Measurements from ENCODE around the gene PUSL1.
A peak's percentile ranks its signal among the peaks of the same experiment; 100 is the strongest.
"Not testable (repeated sequence)": the region's sequence is repeated elsewhere in the genome, so short reads cannot be mapped to it uniquely, and the experiment has no call there.

PUSL1 gene

GRCh38 chr1:1311107-1312104 lies 3.0 kb downstream of the PUSL1 start:
- no peak for DNase-seq

GRCh38 chr1:1312450-1313314 lies 4.3 kb downstream of the PUSL1 start:
- DNase-seq: no peak

GRCh38 chr1:1313500-1314236 lies 5.3 kb downstream of the PUSL1 start:
- DNase-seq: no peak

- no peak for DNase-seq
Measured at GRCh38 chr1:1314237-1314586, 5.8 kb downstream of the PUSL1 start.

GRCh38 chr1:1314678-1315335 lies 6.4 kb downstream of the PUSL1 start:
- DNase-seq: no peak

GRCh38 chr1:1315435-1315954 lies 7.1 kb downstream of the PUSL1 start:
- DNase-seq: no peak

- DNase-seq: not testable (repeated sequence)
Measured at GRCh38 chr1:1316199-1316598, 7.8 kb downstream of the PUSL1 start.

- no peak for DNase-seq
Measured at GRCh38 chr1:1317420-1317819, 9.0 kb downstream of the PUSL1 start.

GRCh38 chr1:1318131-1318652 lies 9.8 kb downstream of the PUSL1 start:
- DNase-seq: no peak

- DNase-seq: no peak
Measured at GRCh38 chr1:1318777-1319645, 10.6 kb downstream of the PUSL1 start.

- DNase-seq: no peak
Measured at GRCh38 chr1:1319646-1319941, 11.2 kb downstream of the PUSL1 start.

GRCh38 chr1:1320666-1321448 lies 12.5 kb downstream of the PUSL1 start:
- DNase-seq: no peak

- no peak for DNase-seq
Measured at GRCh38 chr1:1321477-1321876, 13.1 kb downstream of the PUSL1 start.

GRCh38 chr1:1322418-1322817 lies 14.0 kb downstream of the PUSL1 start:
- DNase-seq: no peak

GRCh38 chr1:1322952-1323351 lies 14.6 kb downstream of the PUSL1 start:
- DNase-seq: no peak

- DNase-seq: no peak
Measured at GRCh38 chr1:1324084-1324523, 15.7 kb downstream of the PUSL1 start.

- DNase-seq: peak; percentile 95
Measured at GRCh38 chr1:1324524-1325287, 16.3 kb downstream of the PUSL1 start, which contains the start of the genes CPTP and INTS11. Gene CPTP (plus strand): TSS chr1:1324802. CDS start chr1:1326911, 2,109 bp downstream. Gene INTS11 (minus strand): TSS chr1:1324660. CDS start chr1:1324608, 52 bp downstream.

- no peak for DNase-seq
Measured at GRCh38 chr1:1325288-1326074, 17.1 kb downstream of the PUSL1 start.

Measured in CD4-positive, alpha-beta T cell treated with Interleukin-4 for 1 hour (primary cell).